ENCODE results near the gene EXOC3.
A peak's percentile ranks its signal among the peaks of the same experiment; 100 is the strongest.

The EXOC3 gene

DNA sequence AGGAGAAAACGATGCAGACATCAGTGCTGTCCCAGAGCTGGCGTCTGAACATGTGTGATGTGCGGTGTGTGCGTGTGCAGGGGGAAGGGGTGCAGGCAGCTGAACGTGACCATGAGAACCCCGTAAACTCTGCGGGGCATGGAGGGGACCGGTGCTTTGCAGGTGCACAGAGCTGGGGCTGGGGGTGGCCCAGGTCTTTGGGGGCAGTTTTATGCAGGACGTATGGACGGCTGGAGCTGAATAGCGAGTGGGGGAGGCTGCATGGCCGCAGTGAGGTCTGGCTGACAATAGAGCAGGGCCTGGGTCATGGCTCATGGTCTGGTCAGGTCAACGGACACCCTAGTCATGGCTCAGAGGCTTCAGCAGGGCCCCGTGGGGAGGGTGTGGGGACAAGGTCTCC, 3.3 kb upstream of the EXOC3 start:
- no peak for DNase-seq (ENCODE audit: low read depth)

- no peak for DNase-seq (ENCODE audit: low read depth)
These were observed 2.4 kb upstream of the EXOC3 start for GRCh38 chr5:440401-441201.

GRCh38 chr5:441996-442334, 1.0 kb upstream of the EXOC3 start:
- no peak for DNase-seq (ENCODE audit: low read depth)

DNA sequence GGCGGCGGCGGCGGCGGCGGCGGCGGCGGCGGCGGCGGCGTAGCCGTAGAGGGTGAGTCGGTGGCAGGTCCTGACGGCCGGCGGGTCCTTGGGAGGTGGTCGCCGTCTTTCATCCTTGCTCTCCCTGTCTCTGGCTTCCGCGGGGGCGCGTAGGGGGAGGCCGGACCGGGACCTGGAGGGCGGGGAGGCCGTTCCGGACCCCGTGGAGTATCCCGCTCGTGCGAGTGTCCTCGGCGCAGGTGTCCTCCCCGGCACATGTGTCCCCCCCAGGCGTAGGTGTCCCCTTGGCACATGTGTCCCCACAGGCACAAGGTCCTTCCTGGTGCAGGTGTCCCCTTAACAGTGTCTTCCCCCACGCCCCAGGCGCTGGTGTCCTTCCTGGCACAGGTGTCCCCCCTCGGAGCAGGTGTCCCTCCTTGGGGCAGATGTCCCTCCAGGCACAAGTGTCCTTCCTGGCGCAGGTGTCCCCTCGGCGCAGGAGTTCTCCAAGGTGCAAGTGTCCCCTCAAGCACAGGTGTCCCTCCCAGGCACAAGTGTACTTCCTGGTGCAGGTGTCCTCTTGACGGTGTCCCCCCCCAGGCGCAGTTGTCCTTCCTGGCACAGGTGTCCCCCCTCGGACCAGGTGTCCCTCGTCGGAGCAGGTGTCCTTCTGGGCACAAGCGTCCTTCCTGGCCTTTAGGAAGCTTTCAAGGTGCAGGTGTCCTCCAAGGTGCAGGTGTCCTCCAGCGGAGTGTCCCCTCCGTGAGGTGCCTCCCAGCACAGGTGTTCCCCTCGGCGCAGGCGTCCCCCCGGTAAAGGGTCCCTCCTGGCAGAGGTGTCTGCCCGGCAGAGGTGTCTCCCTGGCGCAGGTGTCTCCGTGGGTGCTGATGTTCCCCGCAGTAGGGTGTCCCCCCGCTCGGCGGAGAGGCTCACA, 519 bp downstream of the EXOC3 start:
- no peak for DNase-seq (ENCODE audit: low read depth)

DNA sequence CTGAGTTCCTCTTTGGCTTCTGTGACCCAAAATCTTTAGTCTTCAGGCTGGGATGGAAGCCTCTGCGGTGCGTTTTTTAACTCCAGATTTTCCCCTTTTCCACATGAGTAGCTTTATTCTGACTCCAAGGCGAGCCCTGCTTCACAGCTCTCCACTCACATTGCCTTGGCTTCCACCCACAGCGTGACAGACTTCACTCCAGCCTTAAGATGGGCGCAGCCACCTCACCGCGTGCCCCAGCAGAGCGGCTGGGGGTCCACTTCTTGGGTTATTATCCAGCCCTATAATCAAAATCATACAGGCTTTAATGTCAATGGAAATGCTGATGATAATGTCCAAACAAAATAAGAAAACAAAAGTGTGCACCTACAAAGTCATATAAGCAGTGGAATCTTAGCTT, 1.2 kb downstream of the EXOC3 start:
- no peak for DNase-seq (ENCODE audit: low read depth)

DNA sequence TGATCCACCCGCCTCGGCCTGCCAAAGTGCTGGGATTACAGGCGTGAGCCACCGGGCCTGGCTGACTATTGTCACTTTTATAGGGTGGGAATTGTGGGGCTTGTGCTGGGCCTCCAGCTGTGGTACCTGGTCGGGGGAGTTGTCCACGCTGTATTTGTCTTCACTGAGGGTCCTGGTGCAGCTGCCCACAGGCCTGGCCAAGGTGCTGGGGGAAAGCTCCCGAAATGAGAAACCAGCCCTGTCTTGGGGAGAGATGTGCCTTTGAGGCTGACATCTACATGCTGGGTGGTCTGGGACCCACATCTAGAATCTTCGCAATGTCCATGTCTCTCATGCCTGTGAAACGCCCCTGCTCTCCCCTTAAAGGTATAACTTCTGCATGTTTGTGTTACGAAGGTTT, 2.6 kb downstream of the EXOC3 start:
- DNase-seq (ENCODE audit: low read depth) = no peak

DNA sequence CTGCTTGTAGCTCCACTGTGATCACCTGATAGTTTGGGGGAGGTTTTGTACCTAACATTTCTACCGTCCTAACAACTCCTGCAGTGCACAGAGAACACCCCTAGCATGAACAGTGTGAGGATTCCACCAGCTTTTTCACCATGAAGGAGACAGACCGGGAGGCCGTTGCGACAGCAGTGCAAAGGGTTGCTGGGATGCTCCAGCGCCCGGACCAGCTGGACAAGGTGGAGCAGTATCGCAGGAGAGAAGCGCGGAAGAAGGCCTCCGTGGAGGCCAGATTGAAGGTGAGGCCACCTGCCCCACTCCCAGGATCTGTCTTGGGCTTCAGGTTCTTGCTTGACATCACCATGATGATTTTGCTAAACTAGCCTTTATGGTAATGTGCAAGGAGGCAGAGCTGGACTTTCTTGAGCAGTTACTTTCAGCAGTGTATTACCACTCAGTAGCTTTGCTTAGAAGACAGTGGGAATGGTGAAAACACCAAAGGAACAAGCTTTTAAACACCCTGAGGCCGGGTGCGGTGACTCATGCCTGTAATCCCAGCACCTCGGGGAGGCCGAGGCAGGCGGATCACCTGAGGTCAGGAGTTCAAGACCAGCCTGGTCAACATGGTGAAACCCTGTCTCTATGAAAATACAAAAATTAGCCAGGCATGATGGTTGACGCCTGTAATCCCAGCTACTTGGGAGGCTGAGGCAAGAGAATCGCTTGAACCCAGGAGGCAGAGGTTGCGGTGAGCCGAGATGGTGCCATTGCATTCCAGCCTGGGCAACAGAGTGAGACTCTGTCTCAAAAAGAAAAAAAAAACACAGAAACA, 3.3 kb downstream of the EXOC3 start:
- no peak for DNase-seq (ENCODE audit: low read depth)

DNA sequence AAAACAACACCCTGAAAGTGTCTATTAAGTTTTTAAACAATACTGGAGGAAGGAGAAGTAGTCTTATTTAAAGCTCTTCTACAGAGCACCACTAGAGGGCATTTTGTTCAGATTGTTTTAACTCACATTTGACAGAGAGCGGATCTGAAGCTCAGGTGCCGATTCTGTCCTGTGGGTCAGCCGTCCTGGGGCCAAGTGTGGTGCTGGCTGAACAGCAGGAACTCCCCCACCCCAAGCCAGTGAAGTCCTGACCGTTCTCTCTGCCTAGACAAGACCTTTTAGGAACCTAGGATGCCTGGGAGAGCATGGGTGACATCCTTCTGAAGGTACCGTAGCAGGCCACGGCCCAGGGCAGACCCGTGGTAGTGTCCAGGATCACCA, 3.9 kb downstream of the EXOC3 start:
- DNase-seq (ENCODE audit: low read depth) = peak; percentile 14

DNA sequence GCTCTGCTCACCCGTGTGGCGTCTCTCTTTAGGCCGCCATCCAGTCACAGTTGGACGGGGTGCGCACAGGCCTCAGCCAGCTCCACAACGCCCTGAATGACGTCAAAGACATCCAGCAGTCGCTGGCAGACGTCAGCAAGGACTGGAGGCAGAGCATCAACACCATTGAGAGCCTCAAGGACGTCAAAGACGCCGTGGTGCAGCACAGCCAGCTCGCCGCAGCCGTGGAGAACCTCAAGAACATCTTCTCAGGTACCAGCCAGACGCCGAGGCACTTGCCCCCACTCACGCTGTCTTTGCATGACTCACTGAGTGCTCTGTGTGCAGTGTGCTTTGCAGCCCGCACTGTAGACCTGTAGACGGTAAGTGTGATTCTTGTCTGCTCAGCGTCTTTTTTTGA, 4.5 kb downstream of the EXOC3 start:
- DNase-seq (ENCODE audit: low read depth) = no peak

DNA sequence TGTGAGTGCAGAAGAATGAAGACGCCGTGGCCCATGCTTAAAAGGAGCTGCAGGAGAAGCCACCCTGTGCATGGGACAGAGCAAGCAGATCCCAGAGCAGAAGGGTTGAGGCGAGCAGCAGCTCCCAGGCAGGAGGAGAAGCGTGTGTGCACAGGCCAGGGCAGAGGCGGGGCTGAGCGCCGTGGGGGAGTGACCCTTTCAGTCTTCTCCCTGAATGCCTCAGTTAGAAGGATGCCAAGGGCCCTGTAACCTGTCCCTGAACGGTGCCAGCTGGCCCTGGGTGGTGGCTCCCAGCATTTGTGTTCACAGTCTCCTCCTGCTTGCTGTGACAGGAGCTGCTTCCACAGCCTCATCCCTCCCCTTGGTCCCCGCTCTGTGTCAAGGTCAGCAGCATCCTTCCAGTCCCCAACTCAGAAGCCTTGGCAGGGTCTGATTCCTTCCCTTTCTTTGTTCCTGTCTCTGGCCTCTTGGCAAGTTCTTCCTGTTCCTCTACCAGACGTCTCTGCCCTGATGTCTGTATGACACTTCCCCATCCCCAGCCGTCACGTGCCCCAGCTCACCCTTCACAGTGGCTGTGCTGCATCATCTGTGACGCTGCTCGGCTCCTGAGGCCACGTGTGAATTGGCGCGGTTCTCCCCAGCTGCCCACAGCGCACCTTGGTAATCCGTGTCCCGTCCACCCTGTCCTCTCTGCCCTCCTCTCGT, 5.2 kb downstream of the EXOC3 start:
- no peak for DNase-seq (ENCODE audit: low read depth)

GRCh38 chr5:448766-449090, 5.8 kb downstream of the EXOC3 start:
- DNase-seq (ENCODE audit: low read depth) = no peak

- DNase-seq (ENCODE audit: low read depth) = no peak
These were observed 6.2 kb downstream of the EXOC3 start for GRCh38 chr5:449151-449550.

DNA sequence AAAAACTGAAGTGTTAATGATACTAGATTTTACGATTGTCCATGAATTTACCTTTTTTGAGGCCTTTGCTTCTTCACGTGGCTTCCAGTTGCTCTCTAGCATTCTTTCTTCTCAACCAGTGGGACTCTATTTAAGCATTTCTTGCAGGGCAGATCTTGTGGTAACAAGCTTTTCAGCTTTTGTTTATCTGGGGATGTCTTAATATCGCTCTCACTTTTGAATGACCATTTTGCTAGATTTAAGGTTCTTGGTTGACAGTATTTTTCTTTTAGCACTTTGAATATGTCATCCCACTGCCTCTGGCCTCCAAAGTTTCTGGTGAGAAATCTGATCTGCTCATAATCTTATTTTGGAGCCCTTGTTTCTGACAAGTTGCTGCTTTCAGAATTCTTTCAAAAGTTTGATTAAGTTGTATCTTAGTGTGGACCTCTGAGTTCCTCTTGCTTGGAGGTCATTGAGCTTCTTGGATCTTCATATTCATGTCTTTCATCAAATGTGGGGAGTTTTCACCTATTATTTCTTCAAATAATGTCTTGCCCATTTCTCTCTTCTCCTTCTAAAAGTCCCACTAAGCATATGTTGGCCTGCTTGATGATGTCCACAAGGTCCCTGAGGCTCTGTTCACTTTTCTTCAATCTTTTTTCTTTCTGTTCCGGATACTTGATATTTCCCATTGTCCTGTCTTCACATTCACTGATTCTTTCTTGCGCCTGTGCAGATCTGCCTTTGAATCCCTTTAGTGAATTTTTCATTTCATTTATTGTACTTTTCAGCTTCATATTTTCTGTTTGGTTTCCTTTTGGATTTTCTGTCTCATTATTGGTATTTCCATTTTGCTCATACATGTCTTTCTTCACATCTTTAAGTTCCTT, 8.8 kb downstream of the EXOC3 start:
- no peak for DNase-seq (ENCODE audit: low read depth)

- no peak for DNase-seq (ENCODE audit: low read depth)
These were observed 10.2 kb downstream of the EXOC3 start for GRCh38 chr5:452978-453710.

DNA sequence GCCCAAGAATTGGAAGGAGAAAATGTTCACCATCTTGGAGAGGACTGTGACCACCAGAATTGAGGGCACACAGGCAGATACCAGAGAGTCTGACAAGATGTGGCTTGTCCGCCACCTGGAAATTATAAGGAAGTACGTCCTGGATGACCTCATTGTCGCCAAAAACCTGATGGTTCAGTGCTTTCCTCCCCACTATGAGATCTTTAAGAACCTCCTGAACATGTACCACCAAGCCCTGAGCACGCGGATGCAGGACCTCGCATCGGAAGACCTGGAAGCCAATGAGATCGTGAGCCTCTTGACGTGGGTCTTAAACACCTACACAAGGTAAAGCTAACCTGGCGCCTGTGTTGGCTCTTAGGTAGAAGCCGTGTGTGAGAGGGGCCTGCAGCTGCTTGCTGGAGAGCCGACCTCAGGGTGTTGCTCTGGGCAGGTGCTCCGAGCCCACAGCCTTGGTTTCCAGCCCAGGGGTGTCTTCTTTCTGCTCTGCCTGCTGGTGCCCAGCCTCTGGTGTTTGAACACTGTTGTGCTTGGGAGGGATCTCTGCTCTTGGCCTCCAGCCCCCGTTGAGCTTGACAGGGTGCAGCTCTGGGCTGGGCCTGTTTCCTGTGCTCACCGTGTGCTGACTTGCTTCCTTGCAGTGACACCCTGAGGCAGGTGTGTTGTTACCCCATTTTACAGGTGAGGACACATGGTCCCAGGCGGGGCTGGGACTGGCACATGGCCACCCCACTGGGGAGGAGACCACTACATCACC, 10.9 kb downstream of the EXOC3 start:
- DNase-seq (ENCODE audit: low read depth) = no peak

DNA sequence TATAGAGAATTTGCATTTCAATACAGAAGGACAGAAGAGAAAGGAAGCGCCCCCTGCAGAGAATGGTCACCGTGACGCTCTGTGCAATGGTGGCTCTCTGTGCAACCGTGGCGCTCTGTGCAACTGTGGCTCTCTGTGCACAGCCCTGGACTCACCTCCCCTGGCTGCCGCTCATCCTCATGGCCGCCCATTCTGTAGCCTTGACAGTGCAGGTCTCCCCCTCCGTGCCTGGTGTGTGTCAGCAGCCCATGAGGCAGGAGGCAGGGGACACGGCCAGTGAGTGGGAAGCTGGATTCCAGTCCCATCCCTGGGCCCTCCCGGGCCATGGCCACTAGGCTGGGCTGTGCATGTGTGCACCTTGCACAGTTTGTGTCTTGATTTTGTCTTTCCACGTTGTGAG, 12.0 kb downstream of the EXOC3 start:
- DNase-seq (ENCODE audit: low read depth) = no peak

GRCh38 chr5:455806-456205, 12.8 kb downstream of the EXOC3 start:
- DNase-seq (ENCODE audit: low read depth) = no peak

DNA sequence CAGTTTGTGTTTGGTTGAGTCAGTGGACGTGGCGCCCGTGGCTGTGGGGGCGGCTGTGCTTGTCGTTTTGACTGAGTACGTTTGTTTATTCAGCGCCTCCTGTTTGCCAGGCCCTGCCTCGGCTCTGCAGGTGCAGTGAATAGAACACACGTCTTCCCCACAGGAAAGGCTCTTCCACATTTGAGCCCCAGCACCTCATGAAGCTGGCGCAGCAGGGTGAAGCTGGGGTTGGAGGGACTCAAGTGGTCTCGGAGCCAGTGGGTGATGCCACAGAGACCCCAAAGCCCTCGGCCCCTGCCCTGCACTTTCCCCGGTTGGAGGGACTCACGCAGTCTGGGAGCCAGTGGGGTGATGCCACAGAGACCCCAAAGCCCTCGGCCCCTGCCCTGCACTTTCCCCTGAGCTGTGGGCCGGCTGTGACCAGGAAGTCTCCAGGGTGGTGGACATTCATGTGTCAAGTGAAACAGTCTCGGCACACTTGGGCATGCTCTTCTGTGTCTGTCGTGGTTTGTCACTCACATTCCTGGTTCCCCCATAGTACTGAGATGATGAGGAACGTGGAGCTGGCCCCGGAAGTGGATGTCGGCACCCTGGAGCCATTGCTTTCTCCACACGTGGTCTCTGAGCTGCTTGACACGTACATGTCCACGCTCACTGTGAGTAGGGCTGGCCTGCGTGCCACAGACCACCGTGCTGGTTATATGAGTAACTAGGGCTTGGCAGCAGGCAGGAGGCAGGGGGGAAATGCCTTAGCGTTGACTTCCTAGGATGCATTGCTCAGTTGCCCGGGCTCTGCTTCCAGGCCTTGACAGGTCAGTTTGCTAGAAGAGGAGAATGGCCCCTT, 13.6 kb downstream of the EXOC3 start:
- no peak for DNase-seq (ENCODE audit: low read depth)
